GM21390 (cell line): Measurements from ENCODE around the gene PAQR6.

Source experiments
- ATAC-seq: cut with Tn5 transposase; IDR thresholded peaks from one replicate; pipeline ENCODE4 v1.9.1; 2021; ENCODE audit not compliant: unreplicated experiment

Gene PAQR6

DNA sequence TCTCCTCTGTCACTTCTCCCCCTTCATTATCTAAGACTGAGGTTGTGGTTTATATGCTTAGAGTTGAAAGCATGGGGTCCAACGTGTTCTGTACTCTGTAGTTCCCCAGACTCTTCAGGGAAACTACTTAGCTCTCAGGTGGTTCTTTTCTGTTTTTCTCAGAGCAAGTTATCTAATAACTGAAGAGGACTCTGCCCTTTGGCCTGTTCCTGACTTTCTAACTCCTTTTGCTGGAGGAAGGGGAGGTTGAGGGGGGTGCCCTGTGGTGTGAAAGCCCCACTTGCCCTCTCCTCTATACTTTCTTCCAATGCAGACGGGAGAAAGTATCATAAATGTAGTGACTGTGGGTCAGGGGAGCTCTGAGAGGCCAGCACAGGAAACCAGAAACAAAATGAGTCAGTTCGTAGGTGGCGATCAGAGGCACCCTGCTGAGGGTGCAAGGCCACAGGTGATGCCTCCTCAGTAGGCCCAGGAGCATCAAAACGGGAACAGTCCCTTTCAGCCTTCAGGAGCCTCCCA, 49.0 kb downstream of the PAQR6 start:
- ATAC-seq = no peak

DNA sequence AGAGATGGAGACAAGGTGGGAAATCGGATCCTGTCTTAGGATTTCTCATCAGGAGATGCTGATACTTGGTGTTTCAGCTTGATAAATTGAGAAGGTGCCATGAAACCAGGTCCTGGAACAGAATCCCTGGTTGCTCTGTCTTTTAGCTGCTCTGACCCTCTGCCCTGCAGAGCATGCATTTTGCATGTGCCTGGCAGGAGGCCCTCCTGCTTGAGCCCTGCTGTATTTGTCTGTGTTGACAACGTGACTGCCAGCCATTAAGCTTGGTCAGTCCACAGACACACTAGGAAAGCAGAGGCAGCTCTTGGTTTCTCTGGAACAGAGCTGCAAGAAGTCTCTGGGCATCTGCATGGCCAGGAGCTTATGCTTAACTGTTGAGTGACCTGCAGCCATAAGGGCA, 51.4 kb downstream of the PAQR6 start:
- ATAC-seq = no peak

DNA sequence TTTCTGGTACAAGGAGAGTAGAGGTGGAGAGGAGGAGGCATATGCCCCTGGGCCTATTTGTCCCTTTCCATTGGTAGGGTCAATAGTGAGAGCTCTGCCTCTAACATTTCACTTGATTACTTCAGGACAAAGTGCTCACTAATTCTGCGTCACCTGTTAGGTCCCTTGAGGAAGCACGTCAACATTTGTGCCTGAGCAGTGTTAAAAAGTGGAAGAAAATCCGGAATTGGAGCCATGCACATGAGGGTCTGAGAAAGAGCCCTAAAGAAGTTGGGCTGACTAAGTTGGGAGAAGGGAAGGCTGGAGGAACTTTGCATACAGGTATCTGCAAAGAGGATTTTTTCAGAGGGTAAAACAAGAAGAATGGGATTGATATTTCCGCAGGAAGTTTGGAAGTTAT, 52.0 kb downstream of the PAQR6 start:
- ATAC-seq = no peak

DNA sequence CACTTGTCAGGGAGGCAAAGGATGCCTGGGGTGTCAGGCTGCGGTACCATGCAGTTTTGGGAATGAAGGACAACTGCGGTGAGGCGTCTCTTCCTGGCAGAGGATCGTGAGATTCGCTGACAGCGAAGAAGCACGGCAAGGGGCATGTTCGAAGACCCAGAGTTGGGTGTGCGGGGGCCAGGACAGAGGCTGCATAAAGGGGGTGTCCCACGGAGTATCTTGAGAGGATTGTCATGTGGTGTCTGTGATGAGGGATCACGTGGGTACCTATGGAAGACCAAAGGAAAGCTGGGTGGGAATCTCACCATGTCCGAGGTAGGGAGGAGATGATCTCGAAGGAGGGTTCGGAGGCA, 53.6 kb downstream of the PAQR6 start:
- ATAC-seq = no peak

DNA sequence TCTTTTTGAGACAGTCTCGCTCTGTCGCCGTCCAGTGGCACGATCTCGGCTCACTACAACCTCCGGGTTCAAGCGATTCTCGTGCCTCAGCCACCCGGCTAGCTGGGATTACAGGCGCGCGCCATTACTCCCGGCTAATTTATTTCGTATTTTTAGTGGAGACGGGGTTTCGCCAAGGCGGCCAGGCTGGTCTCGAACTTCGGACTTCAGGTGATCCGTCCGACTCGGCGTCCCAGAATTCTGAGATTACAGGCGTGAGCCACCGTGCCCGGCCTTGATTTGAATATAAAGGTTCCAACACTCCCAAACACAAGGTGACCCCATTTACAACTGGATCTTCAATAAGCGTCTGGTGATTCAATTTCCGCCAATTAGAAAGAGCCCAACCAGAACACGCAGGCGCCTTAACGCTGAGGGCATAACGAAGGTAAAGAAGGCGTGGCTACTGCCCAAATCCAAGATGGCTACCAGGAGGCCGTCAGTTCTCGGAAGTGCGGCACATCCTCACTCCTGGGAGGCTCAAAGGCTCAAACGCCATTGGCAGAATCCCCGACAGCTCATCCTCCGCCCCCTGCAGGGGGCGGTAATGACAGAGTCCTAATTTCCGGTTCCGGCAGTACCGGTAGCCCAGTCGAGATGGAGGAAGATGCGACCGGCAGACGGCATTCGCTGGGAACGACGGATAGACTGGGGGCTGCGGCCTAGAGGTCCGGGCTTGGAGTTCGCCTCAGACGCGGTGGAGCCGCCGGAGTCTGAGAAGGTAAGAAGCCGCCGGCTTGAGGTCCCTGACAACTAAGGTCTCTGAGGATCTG, 54.2 kb downstream of the PAQR6 start, which contains the start of gene SLC25A44:
Gene SLC25A44 (plus strand): TSS at position 617 of the 812 bp plus-strand sequence. CDS start 5,744 bp downstream, outside the sequence.
- ATAC-seq = peak; percentile 90
